Peyer's patch (tissue), 4 donors: ENCODE data around the gene FGR. TPM values are rescaled to one million over a fixed set of nuclear protein-coding genes. Genes with fewer than 3 reads are reported as not detected.

Experiments used
- DNase-seq, 3 donors: peaks; one replicate each; pipeline ENCODE4 v3.0.0-alpha.2; 2017 to 2019
- H3K27ac ChIP-seq, 4 donors: fragments of 200-600 bp; sonication (generic); one replicate each; pipeline ENCODE4 v1.5.1; 2016 to 2019
- H3K27me3 ChIP-seq, 2 donors: fragments of 200-600 bp; sonication (generic); one replicate each; pipeline ENCODE4 v1.5.1; 2019
- H3K36me3 ChIP-seq, 3 donors: fragments of 200-600 bp; sonication (generic); one replicate each; pipeline ENCODE4 v1.5.1; 2016 to 2019
- H3K4me1 ChIP-seq, 4 donors: fragments of 200-600 bp; sonication (generic); one replicate each; pipeline ENCODE4 v1.5.1; 2016 to 2019
- H3K4me3 ChIP-seq, 4 donors: fragments of 200-600 bp; sonication (generic); 1 replicate in 3 of 4; 2 replicates in 1 of 4; pipeline ENCODE4 v1.5.1; 2016 to 2019; ENCODE audit warnings: mild to moderate bottlenecking in 1 of 4
- H3K9me3 ChIP-seq, 4 donors: fragments of 200-600 bp; sonication (generic); one replicate each; pipeline ENCODE4 v1.5.1; 2016 to 2019; ENCODE audit warnings: mild to moderate bottlenecking in 1 of 4
- POLR2A ChIP-seq, 2 donors: fragments of 450-650 bp; IDR thresholded peaks; one replicate each; pipeline ENCODE4 v1.5.1; 2017; ENCODE audit warnings: antibody characterized with exemption in 2 of 2, mild to moderate bottlenecking in 2 of 2, moderate library complexity in 2 of 2
- total RNA-seq, 4 donors: library from RNA; depleted of rRNA; stranded (reverse); fragments of >200 nt; gene quantifications; one replicate each; pipeline ENCODE4 v1.1.0, GENCODE V29; 2016
- TF ChIP-seq, protein P1 (sequence below), 6 experiments: fragments of 450-650 bp in 4 of 6; fragments of 200-600 bp in 2 of 6; sonication (generic) in 1 of 6; IDR thresholded peaks; one replicate each; pipeline ENCODE4 v1.5.1; 2017 to 2019; ENCODE audit warnings: antibody characterized with exemption in 6 of 6, mild to moderate bottlenecking in 3 of 6, moderate library complexity in 1 of 6

Gene FGR
- total RNA-seq, 4 donors from 2014 or later, result 1.1 to 38.8 (median 4.7) TPM

DNA sequence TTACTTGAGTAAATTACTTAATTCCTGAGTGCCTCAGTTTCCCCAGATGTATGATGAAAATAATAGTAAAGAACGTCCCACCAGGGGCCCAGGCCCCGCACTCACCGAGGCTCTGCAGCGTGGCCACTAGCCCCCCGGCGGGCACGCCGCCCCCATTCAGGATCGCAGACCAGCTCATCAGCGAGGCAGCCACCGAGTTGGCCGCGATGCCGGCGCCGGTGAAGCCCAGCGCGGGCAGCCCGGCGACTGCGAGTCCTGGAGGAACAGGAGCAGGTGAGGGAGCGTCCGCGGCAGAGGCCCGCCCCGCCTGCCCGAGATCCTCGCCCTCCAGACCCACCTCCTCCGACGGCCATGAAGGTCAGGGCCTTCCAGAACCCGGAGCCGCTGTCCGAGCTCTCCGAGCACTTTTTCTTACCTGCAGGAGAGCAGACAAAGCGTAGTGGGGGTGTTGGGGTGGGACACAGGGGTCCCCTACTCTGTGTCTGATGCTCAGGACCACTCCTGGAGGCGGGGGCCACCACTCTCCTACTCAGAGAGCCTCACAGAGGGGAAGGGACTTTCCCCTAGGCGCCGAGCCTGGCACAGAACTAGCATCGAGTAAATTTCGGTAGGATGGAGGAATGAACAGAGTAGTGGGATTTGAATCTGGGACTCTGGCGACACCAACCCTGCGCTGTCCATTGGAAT, 33.3 kb upstream of the FGR start:
- Histone ChIP-seq H3K4me1 (peaks cover 0 to 24% (median 5%) of the 10 kb centered on the region in 4 donors), H3K27ac (no peak overlapping the region), H3K4me3 (no peak overlapping the region), H3K36me3 (no peaks in the 10 kb centered on the region), H3K9me3 (no peaks in the 10 kb centered on the region), H3K27me3 (no peaks in the 10 kb centered on the region)
- no peak for DNase-seq
- TF ChIP-seq, protein P1, sequence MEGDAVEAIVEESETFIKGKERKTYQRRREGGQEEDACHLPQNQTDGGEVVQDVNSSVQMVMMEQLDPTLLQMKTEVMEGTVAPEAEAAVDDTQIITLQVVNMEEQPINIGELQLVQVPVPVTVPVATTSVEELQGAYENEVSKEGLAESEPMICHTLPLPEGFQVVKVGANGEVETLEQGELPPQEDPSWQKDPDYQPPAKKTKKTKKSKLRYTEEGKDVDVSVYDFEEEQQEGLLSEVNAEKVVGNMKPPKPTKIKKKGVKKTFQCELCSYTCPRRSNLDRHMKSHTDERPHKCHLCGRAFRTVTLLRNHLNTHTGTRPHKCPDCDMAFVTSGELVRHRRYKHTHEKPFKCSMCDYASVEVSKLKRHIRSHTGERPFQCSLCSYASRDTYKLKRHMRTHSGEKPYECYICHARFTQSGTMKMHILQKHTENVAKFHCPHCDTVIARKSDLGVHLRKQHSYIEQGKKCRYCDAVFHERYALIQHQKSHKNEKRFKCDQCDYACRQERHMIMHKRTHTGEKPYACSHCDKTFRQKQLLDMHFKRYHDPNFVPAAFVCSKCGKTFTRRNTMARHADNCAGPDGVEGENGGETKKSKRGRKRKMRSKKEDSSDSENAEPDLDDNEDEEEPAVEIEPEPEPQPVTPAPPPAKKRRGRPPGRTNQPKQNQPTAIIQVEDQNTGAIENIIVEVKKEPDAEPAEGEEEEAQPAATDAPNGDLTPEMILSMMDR (IDR thresholded peaks at IDR 0.05), result no peak
- TF ChIP-seq POLR2A (IDR thresholded peaks at IDR 0.05), result no peak

DNA sequence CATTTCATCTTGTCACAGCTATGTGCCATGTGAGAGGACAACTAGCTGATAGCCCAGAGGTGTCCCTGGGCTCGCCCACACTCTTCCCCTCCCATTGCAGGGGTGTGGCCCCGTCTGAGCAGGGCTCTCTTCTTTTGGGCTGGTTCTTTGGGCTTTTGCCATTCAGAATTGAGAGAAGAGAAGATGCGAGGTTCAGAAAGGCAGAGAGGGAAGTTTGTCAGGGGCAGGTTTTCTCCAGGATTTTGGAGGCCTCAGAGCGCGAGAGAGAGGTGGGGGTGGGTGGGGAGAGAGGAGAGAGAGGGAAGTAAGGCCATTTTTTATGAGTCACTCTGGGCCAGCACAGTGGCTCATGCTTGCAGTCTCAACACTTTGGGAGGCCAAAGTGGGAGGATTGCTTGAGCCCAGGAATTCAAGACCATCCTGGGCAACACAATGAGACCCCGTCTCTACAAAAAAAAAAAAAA, 31.8 kb upstream of the FGR start:
- peaks cover 0 to 23% (median 13%) of the 10 kb centered on the region in 4 donors for H3K4me1 ChIP-seq
- H3K27me3 ChIP-seq, result no peaks in the 10 kb centered on the region
- TF ChIP-seq, protein P1 (IDR thresholded peaks at IDR 0.05), result no peak
- no peak for TF ChIP-seq POLR2A (IDR thresholded peaks at IDR 0.05)
- no peak overlapping the region for H3K27ac ChIP-seq
- no peaks in the 10 kb centered on the region for H3K9me3 ChIP-seq
- no peak for DNase-seq
- H3K36me3 ChIP-seq, result no peaks in the 10 kb centered on the region
- H3K4me3 ChIP-seq, result no peak overlapping the region

DNA sequence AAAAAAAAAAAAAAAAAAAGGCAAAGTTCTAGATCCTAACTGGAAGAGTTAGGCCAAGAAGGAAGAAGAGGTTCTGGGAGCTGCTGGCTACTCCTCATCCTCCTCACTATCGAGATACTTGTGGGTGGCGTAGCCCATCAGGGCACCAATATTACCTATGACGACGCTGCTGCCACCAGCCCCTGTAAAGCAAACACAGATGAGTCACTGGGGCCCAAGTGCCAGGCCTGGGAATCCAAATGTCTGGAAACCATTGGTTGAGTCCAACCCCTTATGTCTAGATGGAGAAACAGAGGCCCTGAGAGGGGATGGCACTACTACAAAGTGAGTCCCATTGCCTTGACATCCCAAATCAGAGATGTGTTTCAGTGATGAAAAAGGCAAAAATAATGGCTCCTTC, 31.3 kb upstream of the FGR start:
- no peak overlapping the region for H3K27ac ChIP-seq
- no peak for DNase-seq
- no peaks in the 10 kb centered on the region for H3K36me3 ChIP-seq
- peaks cover 0 to 18% (median 10%) of the 10 kb centered on the region in 4 donors for H3K4me1 ChIP-seq
- TF ChIP-seq, protein P1 (IDR thresholded peaks at IDR 0.05), result no peak
- TF ChIP-seq POLR2A (IDR thresholded peaks at IDR 0.05), result no peak
- no peak overlapping the region for H3K4me3 ChIP-seq
- no peaks in the 10 kb centered on the region for H3K27me3 ChIP-seq
- H3K9me3 ChIP-seq, result no peaks in the 10 kb centered on the region

DNA sequence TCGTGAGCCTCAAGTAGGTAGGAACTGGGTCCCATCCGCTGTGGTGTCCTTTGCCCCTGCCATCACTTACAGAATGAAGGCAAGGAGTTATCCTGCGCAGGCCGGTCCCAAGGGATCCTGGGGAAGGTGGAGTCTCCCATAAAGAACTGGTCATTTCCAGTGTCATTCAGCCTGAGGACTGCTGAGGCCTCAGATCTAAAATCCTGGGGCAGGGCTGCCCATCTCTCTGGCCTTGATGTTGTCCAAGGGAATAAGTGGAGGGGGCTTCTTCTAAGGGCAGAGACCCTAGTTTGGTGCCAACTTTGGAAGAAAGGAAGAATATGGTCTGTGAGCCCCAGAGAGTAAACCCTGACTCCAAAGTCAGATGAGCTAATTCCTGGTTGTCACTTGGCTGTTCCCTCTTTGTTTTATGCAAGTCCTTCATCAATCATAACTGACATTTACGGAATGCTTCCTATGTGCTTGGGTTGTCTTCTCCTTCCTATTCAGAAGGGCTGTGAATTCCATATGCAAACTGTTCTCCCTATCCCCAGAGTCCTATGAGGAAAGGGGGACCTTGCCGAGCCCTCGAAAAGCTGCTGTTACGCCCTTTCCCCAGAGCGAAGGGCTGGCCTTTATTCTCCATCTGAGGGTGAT, 30.1 kb upstream of the FGR start:
- no peaks in the 10 kb centered on the region for H3K9me3 ChIP-seq
- DNase-seq, result no peak
- TF ChIP-seq POLR2A (IDR thresholded peaks at IDR 0.05), result no peak
- TF ChIP-seq, protein P1 (IDR thresholded peaks at IDR 0.05), result no peak

DNA sequence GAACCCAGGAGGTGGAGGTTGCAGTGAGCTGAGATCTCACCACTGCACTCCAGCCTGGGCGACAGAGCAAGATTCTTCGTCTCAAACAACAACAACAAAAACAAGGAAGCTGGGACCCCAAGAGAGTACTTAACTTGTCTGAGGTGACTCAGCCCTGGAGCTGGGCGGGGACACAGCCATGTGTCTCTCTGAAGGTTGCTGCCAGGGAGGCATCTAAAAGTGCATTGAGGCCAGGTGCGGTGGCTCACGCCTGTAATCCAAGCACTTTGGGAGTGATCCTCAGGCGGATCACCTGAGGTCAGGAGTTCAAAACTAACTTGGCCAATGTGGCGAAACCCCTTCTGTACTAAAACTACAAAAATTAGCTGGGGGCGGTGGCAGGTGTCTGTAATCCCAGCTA, 29.3 kb upstream of the FGR start:
- H3K4me1 ChIP-seq, result peaks cover 4 to 12% (median 6%) of the 10 kb centered on the region in 4 donors
- H3K4me3 ChIP-seq, result no peak overlapping the region
- H3K27me3 ChIP-seq, result no peaks in the 10 kb centered on the region
- H3K36me3 ChIP-seq, result no peaks in the 10 kb centered on the region
- TF ChIP-seq, protein P1 (IDR thresholded peaks at IDR 0.05), result no peak
- no peak for TF ChIP-seq POLR2A (IDR thresholded peaks at IDR 0.05)
- no peak overlapping the region for H3K27ac ChIP-seq
- no peaks in the 10 kb centered on the region for H3K9me3 ChIP-seq
- DNase-seq, result no peak

More for the DNA sequence above, 30.1 kb upstream of the FGR start:
- no peaks in the 10 kb centered on the region for H3K36me3 ChIP-seq
- no peaks in the 10 kb centered on the region for H3K27me3 ChIP-seq
- H3K4me1 ChIP-seq, result peaks cover 4 to 15% (median 10%) of the 10 kb centered on the region in 4 donors
- H3K4me3 ChIP-seq, result no peak overlapping the region
- no peak overlapping the region for H3K27ac ChIP-seq
